Immature natural killer cell (primary cell): ENCODE measurements around the gene CARS1. TPM values are rescaled to one million over a fixed set of nuclear protein-coding genes. Genes with fewer than 3 reads are reported as not detected.

Experiments
- DNase-seq, 3 donors: peaks; one replicate each; pipeline ENCODE4 v3.0.0; 2022; ENCODE audit warnings: mixed read lengths in 1 of 3
- H3K27ac Mint-ChIP-seq, 6 donors: one replicate each; pipeline ENCODE4 v1.8.0; 2020; ENCODE audit warnings: mixed read lengths in 6 of 6, mild to moderate bottlenecking in 5 of 6, inconsistent platforms in 4 of 6, moderate library complexity in 3 of 6
- H3K27me3 Mint-ChIP-seq, 3 donors: one replicate each; pipeline ENCODE4 v1.8.0; 2020 to 2021; ENCODE audit warnings: low read depth in 3 of 3, mild to moderate bottlenecking in 3 of 3, mixed read lengths in 3 of 3, moderate library complexity in 3 of 3, inconsistent platforms in 1 of 3
- H3K36me3 Mint-ChIP-seq, 3 donors: one replicate each; pipeline ENCODE4 v1.8.0; 2020; ENCODE audit warnings: mixed read lengths in 3 of 3, inconsistent platforms in 2 of 3, mild to moderate bottlenecking in 2 of 3
- H3K4me1 Mint-ChIP-seq, 2 donors: one replicate each; pipeline ENCODE4 v1.8.0; 2020; ENCODE audit warnings: inconsistent platforms in 2 of 2, mild to moderate bottlenecking in 2 of 2, mixed read lengths in 2 of 2, moderate library complexity in 1 of 2
- H3K4me3 Mint-ChIP-seq, 5 donors: one replicate each; pipeline ENCODE4 v1.8.0; 2020; ENCODE audit warnings: mild to moderate bottlenecking in 5 of 5, mixed read lengths in 5 of 5, inconsistent platforms in 3 of 5, moderate library complexity in 3 of 5
- H3K9me3 Mint-ChIP-seq, 6 donors: one replicate each; pipeline ENCODE4 v1.8.0; 2020; ENCODE audit warnings: mild to moderate bottlenecking in 6 of 6, mixed read lengths in 6 of 6, inconsistent platforms in 4 of 6, moderate library complexity in 3 of 6
- polyA plus RNA-seq, 3 donors: library from polyadenylated mRNA; unstranded; fragments of 300-500 nt; fragmentation: Illumina TruSeq; gene quantifications; one replicate each; pipeline ENCODE4 v1.2.3, GENCODE V29; 2021

Gene CARS1
- polyA plus RNA-seq, 3 donors from 2014 or later = 32.6 to 48.9 (median 44.2) TPM

- peaks cover 37 to 42% of the 10 kb centered on the region in 2 donors for H3K4me1 Mint-ChIP-seq
- DNase-seq = no peak
- H3K27me3 Mint-ChIP-seq = peaks cover 0 to 1% (median 0%) of the 10 kb centered on the region in 3 donors
- peak overlapping the region; percentile 26 to 85 (median 68) for H3K27ac Mint-ChIP-seq
- no peak overlapping the region for H3K4me3 Mint-ChIP-seq
- H3K36me3 Mint-ChIP-seq = peaks cover 19 to 50% (median 29%) of the 10 kb centered on the region in 3 donors
- no peaks in the 10 kb centered on the region for H3K9me3 Mint-ChIP-seq
Measured at GRCh38 chr11:3035333-3035732, 21.9 kb downstream of the CARS1 start.

DNA sequence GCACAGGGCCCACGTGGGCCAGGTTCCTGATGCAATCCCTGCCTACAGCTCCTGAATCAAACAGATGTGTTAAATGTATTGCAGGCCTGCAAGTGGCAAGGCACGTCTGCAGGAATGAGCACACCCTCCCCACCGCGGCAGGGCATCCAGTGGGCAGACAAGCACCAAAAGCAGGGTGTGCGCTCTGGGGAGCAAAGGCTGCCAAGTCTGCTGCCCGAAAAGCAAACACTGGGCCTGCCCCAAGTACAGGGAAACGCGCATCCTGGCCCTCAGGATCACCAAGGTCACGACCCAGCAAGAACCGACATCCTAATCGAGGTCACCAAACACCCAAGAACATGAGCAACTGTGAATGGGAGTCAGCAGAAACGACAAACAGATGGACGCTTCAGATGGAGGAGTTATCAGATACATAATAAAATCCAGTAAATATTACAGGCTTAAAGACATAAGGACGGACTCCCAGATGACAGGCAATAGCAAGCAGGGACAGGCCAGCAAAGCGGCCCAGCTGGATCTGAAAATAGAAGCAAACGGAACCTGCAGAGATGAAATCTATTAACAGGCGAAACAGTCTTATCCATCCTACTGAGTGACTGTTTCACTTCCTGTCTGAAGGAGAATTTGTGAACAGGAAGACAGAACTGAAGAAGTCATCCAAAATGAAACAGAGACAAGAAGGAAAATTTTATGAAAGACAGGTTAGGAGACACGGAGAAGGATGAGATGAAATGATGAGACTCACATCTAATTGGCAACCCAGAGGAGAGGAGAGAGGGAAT, 26.7 kb downstream of the CARS1 start:
- H3K27ac Mint-ChIP-seq = peak overlapping the region in 2 of 6 donors; percentile 34 to 47
- H3K36me3 Mint-ChIP-seq = peaks cover 35 to 52% (median 36%) of the 10 kb centered on the region in 3 donors

GRCh38 chr11:3028813-3029212, 28.4 kb downstream of the CARS1 start:
- DNase-seq = no peak
- peaks cover 31 to 51% (median 36%) of the 10 kb centered on the region in 3 donors for H3K36me3 Mint-ChIP-seq
- no peaks in the 10 kb centered on the region for H3K9me3 Mint-ChIP-seq
- H3K4me3 Mint-ChIP-seq = no peak overlapping the region
- peaks cover 0 to 5% of the 10 kb centered on the region in 2 donors for H3K4me1 Mint-ChIP-seq
- no peak overlapping the region for H3K27ac Mint-ChIP-seq
- H3K27me3 Mint-ChIP-seq = peaks cover 0 to 2% (median 1%) of the 10 kb centered on the region in 3 donors

More for the DNA sequence above, 26.7 kb downstream of the CARS1 start:
- H3K9me3 Mint-ChIP-seq = no peaks in the 10 kb centered on the region
- DNase-seq = no peak
- peaks cover 6 to 7% of the 10 kb centered on the region in 2 donors for H3K4me1 Mint-ChIP-seq
- H3K4me3 Mint-ChIP-seq = no peak overlapping the region
- peaks cover 0 to 1% (median 0%) of the 10 kb centered on the region in 3 donors for H3K27me3 Mint-ChIP-seq

GRCh38 chr11:3026803-3027202, 30.4 kb downstream of the CARS1 start:
- Mint-ChIP-seq H3K4me1 (peaks cover 0 to 8% of the 10 kb centered on the region in 2 donors), H3K4me3 (no peak overlapping the region), H3K27ac (peak overlapping the region in 1 of 6 donors; percentile 62), H3K9me3 (no peaks in the 10 kb centered on the region), H3K27me3 (peaks cover 0 to 2% (median 0%) of the 10 kb centered on the region in 3 donors), H3K36me3 (peaks cover 31 to 60% (median 39%) of the 10 kb centered on the region in 3 donors)
- no peak for DNase-seq

DNA sequence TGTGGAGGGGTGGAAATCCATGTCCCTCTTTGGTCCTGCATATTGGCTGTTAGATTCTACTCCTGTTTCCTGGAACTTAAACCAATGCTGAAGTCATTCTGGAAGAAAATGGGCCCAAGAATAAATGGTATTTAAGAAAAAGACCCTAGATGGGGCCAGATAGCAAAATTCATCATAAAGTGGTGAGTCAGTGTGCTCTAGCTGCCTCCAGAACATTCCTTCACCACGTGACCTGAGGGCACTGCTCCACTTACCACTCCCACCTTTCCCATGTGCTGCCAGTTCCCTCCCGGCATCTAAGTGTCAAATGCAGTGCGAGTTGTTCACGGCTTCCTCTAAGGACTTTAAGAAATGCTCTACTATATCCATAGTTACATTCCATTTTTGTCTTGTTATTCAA, 34.2 kb downstream of the CARS1 start:
- H3K27ac Mint-ChIP-seq = peak overlapping the region in 2 of 6 donors; percentile 37 to 51
- peaks cover 0 to 2% of the 10 kb centered on the region in 2 donors for H3K4me1 Mint-ChIP-seq
- no peak for DNase-seq
- no peak overlapping the region for H3K4me3 Mint-ChIP-seq
- no peaks in the 10 kb centered on the region for H3K9me3 Mint-ChIP-seq
- H3K36me3 Mint-ChIP-seq = peaks cover 13 to 42% (median 19%) of the 10 kb centered on the region in 3 donors
- peaks cover 0 to 2% (median 0%) of the 10 kb centered on the region in 3 donors for H3K27me3 Mint-ChIP-seq

DNA sequence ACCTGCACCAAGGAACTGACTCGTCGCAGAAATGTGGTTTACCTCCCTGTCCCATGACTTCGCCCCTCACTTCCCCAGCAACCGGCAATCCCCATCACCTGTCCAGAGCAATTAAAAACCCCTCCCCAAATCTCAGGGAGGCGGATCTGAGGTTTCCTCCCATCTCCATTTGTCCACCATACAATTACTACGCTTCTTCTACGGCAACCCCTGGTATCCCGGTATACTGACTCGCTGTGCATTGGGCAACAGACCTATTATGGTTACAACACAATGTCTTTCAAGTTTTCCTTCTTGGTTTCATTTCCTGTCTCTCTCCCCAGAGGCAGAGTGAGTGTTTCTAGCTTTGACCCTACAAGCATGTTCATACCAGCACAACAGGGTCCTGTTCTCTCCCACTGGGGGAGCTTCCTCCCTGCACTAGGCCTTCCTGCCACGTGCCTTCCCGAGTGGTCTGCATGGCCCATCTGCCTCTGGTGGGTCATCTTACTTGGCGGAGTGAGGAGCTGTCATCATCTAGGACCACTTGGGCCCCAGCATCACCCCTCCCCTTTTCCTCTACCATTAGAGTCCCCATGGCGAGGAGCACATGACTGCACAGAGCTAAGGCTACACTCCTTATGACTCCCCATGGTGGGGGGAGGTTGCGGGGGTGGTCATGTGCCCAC, 34.8 kb downstream of the CARS1 start:
- Mint-ChIP-seq H3K9me3 (no peaks in the 10 kb centered on the region), H3K36me3 (peaks cover 14 to 45% (median 24%) of the 10 kb centered on the region in 3 donors), H3K27ac (peak overlapping the region in 4 of 6 donors; percentile 5 to 51 (median 46)), H3K4me3 (no peak overlapping the region), H3K27me3 (peaks cover 0 to 3% (median 1%) of the 10 kb centered on the region in 3 donors), H3K4me1 (peaks cover 0 to 2% of the 10 kb centered on the region in 2 donors)
- DNase-seq = no peak

DNA sequence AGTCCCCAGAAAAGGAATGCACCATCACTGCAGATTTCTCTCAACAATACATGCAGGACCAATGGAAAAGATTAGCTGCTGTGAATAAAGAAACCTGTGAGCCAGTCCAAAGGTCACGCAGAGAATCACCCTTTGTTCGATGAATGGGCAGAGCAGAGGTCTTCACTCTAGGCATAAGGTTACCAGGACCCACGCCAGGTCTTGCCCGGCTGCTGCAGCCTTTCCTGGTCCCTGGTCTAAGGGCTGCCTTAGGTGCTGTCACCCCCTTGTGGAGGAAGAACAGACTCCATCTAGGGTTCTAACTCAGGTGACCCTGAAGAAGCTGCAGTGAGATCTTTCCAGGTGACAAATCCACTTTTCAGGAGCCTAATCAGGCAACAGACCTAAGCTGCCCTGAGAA, 36.1 kb downstream of the CARS1 start:
- Mint-ChIP-seq H3K4me3 (no peak overlapping the region), H3K27ac (no peak overlapping the region), H3K27me3 (peaks cover 0 to 3% (median 1%) of the 10 kb centered on the region in 3 donors), H3K36me3 (peaks cover 20 to 51% (median 28%) of the 10 kb centered on the region in 3 donors), H3K9me3 (no peaks in the 10 kb centered on the region), H3K4me1 (peaks cover 0 to 2% of the 10 kb centered on the region in 2 donors)
- DNase-seq = peak; percentile 22 to 36 (median 33)

DNA sequence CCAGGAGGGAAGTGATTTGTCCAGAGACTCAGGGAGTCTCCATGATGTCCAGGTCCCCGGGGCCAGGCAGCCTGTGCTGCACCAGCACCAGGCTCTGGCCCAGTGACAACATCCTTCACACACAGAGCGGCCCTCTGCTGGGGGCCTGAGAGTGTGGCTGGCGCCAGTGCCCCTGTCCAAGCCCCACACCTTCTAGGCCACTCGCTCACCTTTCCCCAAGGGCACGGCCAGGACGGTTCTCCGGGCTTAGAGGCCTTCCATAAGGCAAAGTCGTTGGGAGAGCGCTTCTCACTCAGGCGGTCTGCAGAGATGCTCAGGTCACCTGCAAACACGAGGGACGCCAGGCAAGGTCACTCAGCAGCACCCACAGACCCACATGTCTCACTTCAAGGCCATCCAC, 37.2 kb downstream of the CARS1 start:
- H3K36me3 Mint-ChIP-seq = peaks cover 15 to 49% (median 22%) of the 10 kb centered on the region in 3 donors
- peaks cover 5 to 8% of the 10 kb centered on the region in 2 donors for H3K4me1 Mint-ChIP-seq
- no peaks in the 10 kb centered on the region for H3K9me3 Mint-ChIP-seq
- no peak overlapping the region for H3K4me3 Mint-ChIP-seq
- H3K27me3 Mint-ChIP-seq = peaks cover 0 to 3% (median 1%) of the 10 kb centered on the region in 3 donors
- H3K27ac Mint-ChIP-seq = peak overlapping the region in 1 of 6 donors; percentile 10
- DNase-seq = no peak

DNA sequence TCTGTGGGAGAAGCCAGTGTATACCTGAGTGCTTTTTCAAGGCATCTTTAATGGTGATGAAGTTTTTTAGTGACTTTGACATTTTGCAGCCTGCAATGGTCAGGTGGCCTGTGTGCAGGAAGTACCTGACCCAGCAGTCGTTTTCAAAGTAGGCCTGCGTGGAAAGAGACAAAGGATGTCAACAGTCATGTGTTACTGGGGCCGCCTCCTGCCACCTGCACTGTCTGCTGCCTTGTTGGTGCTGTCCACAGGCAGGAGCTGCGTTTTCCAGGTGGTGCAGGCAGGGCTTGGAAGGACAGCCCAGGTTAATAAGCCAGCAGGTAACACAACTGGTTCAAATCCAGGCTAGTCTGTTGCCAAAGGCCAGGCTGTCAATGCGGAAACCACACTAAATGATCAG, 38.6 kb downstream of the CARS1 start:
- peaks cover 19 to 22% of the 10 kb centered on the region in 2 donors for H3K4me1 Mint-ChIP-seq
- H3K9me3 Mint-ChIP-seq = no peaks in the 10 kb centered on the region
- H3K27ac Mint-ChIP-seq = no peak overlapping the region
- no peak overlapping the region for H3K4me3 Mint-ChIP-seq
- H3K36me3 Mint-ChIP-seq = peaks cover 18 to 48% (median 22%) of the 10 kb centered on the region in 3 donors
- peaks cover 0 to 1% (median 1%) of the 10 kb centered on the region in 3 donors for H3K27me3 Mint-ChIP-seq
- no peak for DNase-seq

DNA sequence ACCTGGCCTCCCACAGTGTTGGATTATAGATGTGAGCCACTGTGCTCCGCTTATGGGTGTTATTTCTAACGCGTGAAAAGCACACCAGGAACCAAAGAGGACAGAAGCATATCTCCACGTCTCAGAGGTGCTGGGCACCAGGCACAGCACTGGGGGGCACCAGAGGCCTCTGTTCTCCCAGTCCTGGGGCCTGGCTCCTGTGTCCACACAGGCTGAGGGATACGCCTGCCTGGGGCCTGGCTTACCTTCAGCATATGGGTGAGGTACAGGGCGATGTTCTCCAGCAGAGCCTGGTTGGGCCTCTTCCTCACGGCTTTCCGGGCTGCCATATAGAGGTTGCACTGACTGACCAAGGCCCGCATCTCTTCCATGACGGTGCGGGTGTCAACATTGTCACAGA, 40.4 kb downstream of the CARS1 start:
- DNase-seq = no peak
- Mint-ChIP-seq H3K9me3 (no peaks in the 10 kb centered on the region), H3K36me3 (peaks cover 14 to 40% (median 15%) of the 10 kb centered on the region in 3 donors), H3K27me3 (peaks cover 0 to 1% (median 1%) of the 10 kb centered on the region in 3 donors), H3K4me1 (peaks cover 19 to 20% of the 10 kb centered on the region in 2 donors), H3K27ac (no peak overlapping the region), H3K4me3 (no peak overlapping the region)

- H3K27ac Mint-ChIP-seq = no peak overlapping the region
- H3K36me3 Mint-ChIP-seq = peaks cover 14 to 38% (median 15%) of the 10 kb centered on the region in 3 donors
- H3K4me1 Mint-ChIP-seq = peaks cover 19 to 22% of the 10 kb centered on the region in 2 donors
Measured at GRCh38 chr11:3015796-3016195, 41.4 kb downstream of the CARS1 start.

DNA sequence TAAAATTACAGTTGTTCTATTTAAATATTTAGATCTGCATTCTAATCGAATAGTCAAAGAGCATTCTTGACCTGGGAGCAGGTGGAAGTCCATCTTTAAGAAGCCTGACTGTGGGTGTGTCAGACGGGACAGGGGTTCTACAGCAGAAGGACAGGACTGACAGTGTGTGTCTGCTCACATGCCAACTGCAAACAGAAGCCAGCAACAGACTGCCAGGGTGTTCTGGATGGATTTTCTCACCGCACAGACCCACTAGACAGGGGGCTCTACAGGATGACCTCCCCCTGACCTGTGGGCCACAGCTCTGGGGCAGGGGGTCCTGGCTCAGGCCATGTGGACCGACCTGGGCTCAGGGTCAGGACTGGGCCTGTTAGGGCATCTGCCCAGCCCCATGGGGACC, 42.3 kb downstream of the CARS1 start:
- peak overlapping the region; percentile 79 to 87 (median 84) for H3K27ac Mint-ChIP-seq
- no peak for DNase-seq
- peak overlapping the region; percentile 58 to 73 (median 63) for H3K4me3 Mint-ChIP-seq
- no peaks in the 10 kb centered on the region for H3K9me3 Mint-ChIP-seq
- H3K27me3 Mint-ChIP-seq = peaks cover 0 to 1% (median 1%) of the 10 kb centered on the region in 3 donors
- peaks cover 11 to 34% (median 14%) of the 10 kb centered on the region in 3 donors for H3K36me3 Mint-ChIP-seq
- peaks cover 19 to 22% of the 10 kb centered on the region in 2 donors for H3K4me1 Mint-ChIP-seq

More at GRCh38 chr11:3015796-3016195, 41.4 kb downstream of the CARS1 start:
- peaks cover 0 to 1% (median 1%) of the 10 kb centered on the region in 3 donors for H3K27me3 Mint-ChIP-seq
- no peak overlapping the region for H3K4me3 Mint-ChIP-seq
- no peaks in the 10 kb centered on the region for H3K9me3 Mint-ChIP-seq
- no peak for DNase-seq

DNA sequence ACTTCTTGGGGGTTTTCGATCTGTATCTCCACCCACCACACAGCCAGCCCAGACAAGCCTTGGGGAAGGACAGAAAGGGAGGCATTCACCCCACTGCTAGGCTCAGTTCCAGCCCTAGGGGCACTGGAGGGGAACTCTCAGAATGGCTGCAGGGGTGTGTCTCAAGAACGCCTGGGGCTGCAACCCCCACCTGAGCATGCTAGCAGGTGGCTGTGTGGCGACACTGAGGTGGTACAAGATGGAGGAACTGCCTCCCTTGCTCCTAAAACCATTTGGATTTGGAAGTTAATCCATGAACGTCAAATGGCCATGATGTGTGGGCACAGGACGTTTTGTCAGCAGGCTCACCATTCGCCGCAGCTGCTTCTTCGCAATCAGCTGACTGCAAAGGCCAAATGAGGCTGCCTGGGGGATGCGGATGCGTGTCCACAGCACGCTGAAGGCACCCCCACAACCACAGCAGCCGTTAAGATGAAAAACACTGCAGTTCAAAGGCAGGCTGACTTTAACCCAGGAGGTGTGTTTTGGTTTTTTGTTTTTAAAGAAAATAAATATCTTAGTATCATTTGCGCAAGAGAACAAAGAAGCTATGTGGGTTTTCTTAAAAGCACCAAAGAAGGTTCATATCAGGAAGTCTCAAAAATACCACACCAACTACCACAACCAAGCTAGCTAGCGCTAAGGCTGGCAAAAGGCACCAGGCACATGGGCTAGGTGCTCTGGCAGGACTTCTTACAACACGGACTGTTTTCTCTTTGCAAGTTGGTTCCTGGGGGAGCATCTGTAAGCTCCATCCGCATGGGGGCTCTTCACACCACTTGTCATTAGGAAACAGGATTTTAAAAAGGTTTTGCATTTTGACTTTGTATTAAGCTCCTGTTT, 42.9 kb downstream of the CARS1 start:
- H3K27ac Mint-ChIP-seq = peak overlapping the region; percentile 79 to 87 (median 84)
- H3K36me3 Mint-ChIP-seq = peaks cover 14 to 37% (median 16%) of the 10 kb centered on the region in 3 donors
- H3K4me1 Mint-ChIP-seq = peaks cover 19 to 22% of the 10 kb centered on the region in 2 donors
- DNase-seq = peak; percentile 70 to 77 (median 77)
- no peaks in the 10 kb centered on the region for H3K9me3 Mint-ChIP-seq
- H3K4me3 Mint-ChIP-seq = peak overlapping the region; percentile 58 to 73 (median 63)
- peaks cover 0 to 1% (median 1%) of the 10 kb centered on the region in 3 donors for H3K27me3 Mint-ChIP-seq
